GOT3 (cell line): ENCODE results near the gene ANKUB1.

Source experiments
- DNase-seq: peaks from one replicate; lab custom pipeline; 2025; ENCODE audit warnings: mixed read lengths; lab: John Stamatoyannopoulos, UW

The ANKUB1 gene

DNA sequence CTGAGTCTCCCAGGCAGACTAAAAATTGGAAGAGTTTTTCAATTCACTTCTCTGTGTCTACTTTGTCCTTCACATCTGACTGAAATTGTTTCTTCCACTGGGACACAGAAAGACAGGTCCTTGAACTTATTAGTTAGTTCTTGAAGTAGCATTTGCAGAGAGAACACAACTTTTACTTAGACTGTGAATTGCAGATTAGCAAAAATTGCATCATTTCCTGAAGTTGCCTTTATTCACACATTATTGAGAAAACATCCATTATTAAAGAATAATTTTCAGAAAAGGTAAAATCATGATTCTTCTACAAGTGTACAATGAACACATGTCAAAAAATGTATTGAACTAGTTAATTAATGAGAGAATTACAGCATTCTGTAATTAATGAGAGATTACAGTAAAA is 38.6 kb downstream of the ANKUB1 start:
- no peak for DNase-seq

DNA sequence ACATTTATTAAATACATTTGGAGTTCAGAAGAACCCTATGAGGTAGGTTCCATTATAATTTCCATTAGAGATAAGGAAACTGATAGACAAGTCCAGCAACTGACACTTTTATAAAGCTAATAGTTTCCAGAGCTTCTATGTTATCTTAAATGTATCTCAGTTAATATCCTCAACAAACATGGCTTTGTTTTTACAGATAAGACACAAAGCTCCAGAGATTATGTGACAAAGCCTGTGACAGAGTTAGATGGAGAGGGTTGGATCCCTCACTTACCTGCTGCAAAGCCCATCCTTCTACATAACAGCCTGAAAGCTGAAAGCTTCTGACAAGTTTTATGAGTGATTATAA is 39.6 kb downstream of the ANKUB1 start:
- DNase-seq, result no peak

DNA sequence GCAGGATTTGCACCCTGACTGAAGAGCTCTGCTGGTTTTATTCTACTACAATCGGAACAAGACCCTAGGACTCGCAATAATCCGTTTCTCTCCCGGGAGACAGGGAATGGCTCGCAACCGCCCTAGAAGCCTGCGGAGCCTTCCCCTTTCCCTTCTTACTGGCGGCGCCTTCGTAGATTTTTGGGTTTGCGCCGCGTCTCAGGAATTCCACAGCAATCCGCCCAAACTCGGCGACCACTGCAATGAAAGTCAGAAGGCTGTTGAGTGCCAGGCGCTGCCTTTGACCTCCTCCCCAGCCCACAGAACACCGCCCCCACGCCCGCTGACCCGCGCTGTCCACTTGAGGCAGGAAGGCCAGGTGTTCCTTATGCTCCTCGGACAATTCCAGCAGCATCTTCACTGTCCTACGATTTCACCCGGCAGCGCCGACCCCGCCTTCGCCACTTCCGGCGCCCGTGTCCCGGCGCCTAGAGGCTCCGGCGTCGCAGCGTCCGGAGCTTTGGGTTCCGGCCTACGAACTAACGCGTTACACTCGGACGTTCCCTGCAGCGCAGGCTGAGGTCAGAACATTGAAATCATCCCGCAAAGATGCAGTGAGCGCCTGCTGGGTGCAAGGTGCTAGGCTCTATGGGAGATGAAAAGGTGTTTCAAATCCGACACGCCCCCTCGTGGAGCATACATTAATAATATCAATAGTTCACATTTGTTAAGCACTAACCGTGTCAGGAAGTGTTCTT is 40.1 kb downstream of the ANKUB1 start, which contains the start of gene COMMD2:
TSS of gene COMMD2 (minus strand) at position 439 of the 737 bp plus-strand sequence. CDS start at position 394, 45 bp downstream.
- DNase-seq, result peak; percentile 63

DNA sequence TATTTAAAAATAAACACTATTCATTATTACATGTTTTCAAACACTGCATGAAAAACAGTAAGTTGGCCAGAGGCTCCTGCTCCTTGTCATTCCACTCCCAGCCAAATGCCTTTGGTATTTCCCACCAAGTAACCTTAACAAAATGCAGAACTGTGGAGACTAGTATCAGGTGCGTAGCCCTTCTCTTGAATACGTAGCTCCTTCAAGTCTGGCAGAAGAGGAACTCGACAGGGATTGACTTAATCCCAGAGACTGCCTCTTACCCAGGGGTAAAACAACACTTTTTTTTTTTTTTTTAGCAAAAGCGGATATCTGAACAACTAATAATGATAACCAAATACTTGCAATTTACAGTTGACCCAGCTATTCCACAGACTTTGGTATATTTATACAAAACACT is 40.8 kb downstream of the ANKUB1 start:
- no peak for DNase-seq

DNA sequence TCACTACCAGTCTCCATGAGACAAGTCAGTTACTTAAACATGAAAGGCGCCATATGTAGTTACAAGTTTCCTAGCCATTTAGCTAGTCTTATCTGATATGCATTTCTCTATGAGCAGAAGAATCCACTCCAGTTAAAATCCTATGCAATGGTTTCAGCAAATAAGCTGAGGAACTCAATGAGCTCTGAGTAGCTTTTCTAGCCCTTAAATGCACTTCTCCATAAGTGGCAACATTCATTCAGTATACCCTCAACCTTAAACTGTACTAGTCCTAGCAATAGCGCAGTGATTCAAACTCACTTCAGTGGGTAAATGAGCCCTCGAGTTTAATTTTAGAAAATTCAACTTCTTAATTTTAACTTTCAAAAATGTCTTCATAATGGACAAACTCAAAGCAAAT is 47.7 kb downstream of the ANKUB1 start:
- no peak for DNase-seq

DNA sequence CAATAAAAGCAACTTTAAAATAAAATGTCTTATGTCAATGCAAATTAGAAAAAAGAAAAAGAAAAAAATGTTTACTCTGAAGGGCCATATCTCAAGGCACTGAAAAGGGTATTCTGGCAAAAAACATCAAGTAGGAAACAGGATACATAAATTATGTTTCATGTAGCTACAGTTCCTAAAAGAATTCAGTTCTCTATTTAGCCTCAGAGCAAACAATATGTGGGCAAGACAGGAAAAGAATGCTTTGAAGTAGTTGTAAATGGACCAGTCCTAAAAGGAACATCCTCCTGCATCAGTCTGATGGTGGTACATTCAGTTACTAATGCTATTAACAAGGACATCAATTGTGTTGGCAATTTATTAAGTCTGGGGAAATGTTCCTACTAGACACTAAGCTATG is 48.2 kb downstream of the ANKUB1 start:
- no peak for DNase-seq

DNA sequence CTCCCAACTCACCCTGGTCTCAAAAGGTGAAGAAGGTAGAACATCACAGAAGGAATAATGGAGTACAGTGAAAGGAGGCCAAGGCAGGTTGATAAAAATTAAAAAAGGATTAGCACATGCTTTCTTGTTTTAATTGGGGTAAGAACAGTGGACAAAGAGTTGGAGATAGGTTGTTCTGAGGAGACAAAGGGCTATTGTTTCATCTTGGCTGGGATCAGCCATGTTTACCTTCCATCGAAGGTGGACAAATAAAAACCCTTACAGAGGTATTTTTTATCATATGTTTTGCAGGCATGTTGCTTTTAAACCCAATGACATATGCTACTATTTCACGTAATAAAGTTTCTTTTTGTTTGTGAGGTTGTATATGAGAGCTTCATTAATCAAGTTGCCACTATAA is 53.0 kb downstream of the ANKUB1 start:
- DNase-seq, result no peak

DNA sequence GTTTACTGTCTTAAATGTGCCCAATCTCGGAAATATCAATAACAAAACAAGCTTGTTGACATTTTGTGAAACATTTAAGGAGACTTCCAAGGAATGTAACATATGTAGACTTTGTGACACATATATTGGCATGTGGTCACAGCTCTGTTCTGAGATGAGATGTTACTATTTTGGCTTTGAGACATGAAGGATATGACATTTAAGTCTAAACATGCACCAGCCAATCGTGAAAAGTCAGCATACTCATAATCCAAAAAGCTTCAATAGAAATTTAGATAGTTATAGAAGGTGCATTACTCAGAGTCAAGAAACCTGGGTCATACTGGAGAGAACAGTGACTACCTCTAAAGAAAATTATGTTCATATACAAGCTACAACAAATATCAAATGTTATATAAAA is 53.5 kb downstream of the ANKUB1 start:
- DNase-seq, result no peak

DNA sequence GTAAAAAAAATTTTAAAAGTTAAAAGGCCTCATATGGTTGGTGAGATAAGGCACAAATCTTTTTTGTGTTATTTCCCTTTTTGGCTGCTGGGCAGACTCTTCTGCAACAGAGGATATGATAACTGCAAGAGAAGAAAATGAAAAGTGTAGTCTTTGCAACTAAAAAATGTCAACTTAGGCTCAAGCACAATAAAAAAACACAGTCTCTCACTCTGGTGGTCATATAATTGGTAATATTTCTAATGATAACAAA is 55.5 kb downstream of the ANKUB1 start:
- no peak for DNase-seq

DNA sequence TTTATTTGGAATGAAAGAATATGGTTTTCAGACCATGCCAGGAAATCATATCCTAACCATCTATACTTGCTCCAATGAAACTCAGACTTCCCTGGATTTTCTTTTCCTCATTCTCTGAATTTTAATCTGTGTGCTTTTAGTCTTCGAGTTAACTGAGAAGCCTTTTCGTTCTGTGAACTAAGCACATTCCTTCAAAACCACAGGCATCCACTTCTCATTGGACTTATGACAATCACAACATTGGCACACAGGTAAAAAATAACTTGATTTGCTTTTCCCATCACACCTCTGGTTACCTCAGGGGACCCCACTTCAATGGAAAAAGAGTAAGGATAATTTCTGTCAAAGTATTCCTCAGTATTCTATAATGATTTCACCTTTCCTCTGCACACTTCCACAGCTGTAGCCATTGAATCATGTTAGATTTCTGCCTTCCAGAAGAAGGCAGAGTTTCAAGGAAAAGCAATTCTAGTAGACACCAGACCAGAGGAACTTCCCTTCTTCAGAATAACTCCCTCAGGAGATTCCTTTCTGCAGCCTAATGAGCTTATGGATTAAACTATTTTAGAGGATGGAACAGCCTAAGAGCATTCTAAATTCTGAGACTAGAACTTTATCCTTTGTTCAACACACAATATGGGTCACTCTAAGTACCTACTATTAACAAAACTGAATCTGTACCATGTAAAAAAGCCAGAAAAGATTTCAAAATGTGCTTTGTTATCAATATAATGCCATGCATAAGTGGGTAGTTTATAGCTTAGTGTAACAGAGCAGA is 56.0 kb downstream of the ANKUB1 start:
- DNase-seq, result no peak

DNA sequence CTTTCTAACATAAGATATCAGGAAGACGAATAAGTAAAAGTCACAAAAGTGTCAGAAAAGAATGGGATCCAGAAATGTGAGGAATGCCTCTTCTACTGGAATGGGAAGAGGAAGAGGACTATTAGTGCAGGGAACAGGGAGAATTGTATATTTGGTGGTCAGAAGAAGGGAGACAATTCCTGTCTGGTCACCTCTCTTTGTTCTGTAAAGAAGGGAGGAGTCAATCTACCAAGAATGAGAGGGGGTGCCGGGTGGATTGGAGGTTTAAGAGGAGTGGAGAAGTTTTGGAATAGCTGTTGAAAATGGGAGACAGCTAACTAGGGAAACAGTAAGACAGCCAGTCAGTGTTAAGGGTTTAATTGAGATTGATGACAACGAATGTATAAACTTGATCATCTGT is 60.1 kb downstream of the ANKUB1 start:
- no peak for DNase-seq

DNA sequence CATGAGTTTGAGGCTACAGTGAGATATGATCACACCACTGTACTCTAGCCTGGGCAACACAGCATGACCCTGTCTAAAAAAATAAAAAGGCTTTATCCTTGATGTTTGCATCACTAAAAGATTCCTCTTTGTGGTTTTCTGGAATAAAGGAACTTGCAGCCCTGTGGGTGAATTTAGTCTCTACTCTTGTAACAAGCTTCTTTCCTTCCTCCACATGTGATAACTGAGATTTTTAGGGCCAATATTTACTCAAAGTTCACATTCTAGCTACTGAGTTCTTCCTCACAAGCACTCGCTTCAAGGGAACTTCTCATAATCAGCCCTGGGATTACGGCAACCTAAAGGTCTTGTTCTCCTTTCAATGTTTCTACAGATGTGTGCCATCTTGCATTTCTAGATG is 64.7 kb downstream of the ANKUB1 start:
- no peak for DNase-seq

DNA sequence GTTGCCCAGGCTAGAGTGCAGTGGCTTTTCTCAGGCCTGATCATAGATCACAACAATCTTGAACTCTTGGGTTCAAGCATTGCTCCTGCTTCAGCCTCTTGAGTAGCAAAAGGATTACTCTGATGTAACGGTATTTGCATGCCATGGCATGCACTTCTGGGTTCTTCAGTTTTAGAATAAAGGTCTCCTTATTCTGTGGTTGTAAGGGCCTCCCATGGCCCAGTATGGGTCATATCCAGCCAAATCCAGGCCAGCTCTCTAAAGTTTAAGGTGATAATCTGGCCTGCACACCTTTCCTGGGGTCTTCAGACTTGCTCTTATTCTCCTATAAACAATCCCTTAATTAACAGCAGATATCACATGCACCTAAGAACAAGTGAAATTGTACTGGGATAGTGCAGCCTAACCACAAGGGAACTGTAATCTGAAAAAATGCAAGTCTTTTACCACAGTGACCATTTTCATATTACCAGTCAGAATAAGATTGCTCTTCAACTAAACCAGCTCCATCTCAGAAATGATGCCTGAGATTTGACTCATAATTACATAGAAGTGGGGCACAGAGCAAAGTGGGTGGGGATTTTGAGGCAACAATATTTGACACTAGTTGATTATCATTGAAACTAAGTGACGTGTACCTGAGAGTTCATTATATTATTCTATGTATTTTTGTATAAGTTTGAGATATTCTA is 65.5 kb downstream of the ANKUB1 start:
- no peak for DNase-seq

DNA sequence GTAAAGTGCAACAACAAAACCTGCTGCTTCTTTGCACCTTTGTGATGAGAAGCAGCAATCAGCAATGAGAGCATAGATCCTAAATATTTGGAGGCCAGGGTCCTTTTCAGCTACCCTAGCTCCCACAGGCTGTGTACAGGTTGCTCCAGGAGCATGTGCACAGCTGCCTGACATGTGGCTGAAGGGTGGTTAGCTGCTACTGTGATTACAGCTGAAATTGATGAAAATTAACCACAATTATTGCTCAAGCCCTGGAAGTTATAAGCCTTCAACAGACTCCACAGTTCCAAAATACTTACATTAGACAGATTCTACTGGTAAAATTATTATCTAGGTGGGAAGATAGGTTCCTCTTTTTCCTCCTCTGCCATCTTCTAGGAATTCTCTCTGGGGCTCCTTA is 68.6 kb downstream of the ANKUB1 start:
- DNase-seq, result no peak

DNA sequence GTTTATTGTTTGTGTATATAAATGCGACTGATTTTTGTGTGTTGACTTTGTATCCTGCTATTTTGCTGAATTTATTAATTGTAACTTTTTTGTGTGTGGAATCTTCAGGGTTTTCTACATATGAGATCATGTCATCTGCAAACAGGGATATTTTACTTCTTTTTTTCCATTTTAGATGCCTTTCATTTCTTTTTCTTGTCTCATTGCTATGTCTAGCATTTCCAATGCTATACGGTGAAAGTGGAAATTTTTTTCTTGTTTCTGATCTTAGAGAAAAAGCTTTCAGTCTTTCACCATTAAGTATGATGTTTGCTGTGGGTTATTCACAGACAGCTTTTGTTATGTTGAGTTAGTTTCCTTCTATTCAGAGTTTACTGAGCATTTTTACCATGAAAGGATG is 71.4 kb downstream of the ANKUB1 start:
- DNase-seq, result no peak

DNA sequence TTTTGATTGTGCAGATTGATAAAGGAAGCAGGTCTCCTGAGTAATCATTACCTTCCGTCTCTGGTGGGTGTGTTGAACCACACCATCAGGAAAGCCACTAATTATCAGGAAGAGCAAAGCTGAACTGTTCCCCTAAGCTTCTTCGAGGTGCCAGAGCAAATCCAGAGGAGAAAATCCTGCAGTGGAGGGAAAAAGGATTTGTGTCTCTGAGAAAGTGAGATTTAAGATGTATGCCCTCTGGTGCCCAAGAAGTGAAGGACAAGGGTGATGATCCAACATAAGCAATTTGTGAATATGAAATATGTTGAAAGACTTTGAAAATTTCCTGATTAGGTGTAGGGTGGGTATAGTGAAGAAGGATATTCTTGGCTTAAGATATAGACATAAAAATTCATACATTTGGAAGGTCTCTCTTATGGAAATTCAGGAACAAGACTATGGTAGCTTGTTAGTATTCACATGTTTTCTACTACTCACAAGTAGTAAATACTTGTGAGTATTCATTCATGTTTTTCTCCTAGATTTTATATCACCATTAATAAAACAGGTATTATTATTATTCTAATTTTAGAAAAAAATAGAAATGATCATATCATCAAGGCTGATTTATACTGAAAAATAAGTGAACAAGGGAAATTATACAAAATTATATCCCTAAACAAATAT is 74.8 kb downstream of the ANKUB1 start:
- no peak for DNase-seq

DNA sequence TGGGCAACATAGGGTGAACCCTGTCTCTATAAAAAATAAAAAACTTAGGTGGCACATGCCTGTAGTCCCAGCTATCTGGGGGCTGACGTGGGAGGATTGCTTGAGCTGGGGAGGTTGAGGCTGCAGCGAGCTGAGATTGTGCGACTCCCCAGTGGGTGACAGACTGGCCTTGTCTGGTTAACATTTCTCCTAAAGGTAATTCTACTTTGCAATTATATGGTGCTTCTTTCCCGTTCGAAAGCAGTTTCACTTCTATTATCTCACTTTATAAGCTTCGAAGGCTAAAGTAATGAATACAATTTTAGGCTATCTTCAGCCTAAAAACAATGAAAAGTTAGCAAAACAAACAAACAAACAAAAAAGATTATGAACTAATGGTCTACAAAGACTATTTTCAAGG is 75.4 kb downstream of the ANKUB1 start:
- DNase-seq, result no peak

DNA sequence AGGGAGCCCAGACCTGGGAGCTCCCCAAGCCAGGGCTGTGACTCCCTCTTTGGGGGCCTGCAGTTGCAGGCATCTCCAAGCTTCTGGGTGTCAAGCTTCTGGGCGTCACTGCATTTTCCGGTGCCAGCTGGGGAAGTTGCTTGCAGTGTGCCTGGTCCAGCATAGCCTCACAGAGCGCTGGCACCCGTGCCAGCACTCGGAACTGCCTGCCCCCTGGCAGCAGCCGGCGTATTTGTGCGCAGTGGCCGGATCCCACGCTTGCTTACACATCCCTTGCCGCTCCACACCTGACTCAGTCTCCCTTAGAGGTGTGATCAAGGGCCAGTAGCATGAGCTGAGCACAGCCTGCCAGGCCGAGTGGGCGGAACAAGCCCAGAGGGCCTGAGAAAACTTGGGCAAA is 77.1 kb downstream of the ANKUB1 start:
- no peak for DNase-seq

DNA sequence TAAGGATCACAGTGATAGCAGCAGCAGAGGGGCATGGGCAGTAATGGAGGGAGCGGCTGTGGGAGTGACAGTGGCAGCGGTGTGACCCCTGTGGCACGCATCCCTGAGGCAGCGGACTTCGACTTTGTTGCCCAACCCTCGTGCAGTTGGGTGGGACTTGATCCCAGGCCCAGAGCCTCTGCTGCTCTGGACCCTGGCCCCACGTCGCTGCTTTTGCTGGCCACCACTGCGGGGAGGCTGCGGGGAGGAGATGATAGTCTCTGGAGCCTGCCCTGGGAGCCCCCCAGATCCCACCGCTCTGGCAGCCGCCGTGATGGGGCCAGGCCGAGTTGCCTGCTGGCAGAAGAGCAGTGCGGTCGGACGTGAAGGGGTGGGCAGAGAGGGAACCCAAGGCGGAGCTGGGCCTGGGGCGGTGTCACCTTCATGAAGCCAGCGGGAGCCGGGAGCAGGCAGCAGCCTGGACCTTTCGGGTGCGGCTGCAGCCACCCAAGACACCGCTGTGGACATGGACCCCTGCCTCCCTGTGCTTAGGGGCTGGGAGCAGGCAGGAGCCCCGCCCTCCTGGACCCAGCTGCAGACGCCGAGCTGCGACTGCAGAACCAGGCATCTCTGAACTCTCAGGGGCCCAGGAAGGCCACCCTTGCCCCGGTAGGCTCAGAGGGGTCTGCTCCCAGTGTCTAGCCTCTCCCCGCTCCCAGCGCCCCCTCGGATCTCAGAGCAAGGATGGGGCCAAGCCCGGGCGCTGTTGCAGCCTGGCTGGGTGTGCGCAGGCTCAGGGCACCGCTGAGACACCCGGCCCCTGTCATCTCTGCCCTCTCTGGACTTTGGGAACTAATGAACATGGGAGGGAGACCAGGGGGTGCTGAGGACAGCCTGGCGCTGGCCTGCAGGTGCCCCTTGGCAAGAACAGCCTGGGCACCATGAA is 78.4 kb downstream of the ANKUB1 start:
- DNase-seq, result no peak
